H1 (cell line): ENCODE results near the gene TMEM164. TPM values are rescaled to one million over a fixed set of nuclear protein-coding genes. Genes with fewer than 3 reads are reported as not detected.

Experiments used
- CTCF ChIA-PET: fragments of 300-600 bp; sonication (Branson Sonifier 250); formaldehyde crosslinking; loops from one replicate; lab custom pipeline; 2021; ENCODE audit not compliant: partially characterized antibody; lab: Charles Lee
- POLR2A ChIA-PET: fragments of 300-600 bp; sonication (Branson Sonifier 250); formaldehyde crosslinking; loops from one replicate; lab custom pipeline; 2021; ENCODE audit warnings: inconsistent platforms; ENCODE audit not compliant: partially characterized antibody; lab: Charles Lee
- DNase-seq, 2 experiments: peaks; one replicate each; pipeline versions ENCODE4 v3.0.0 to v3.0.0-alpha.2; 2010 to 2022; ENCODE audit warnings: low spot score in 2 of 2, low read depth in 1 of 2, mixed read lengths in 1 of 2
- FAIRE-seq: peaks from 2 replicates; lab custom pipeline; 2011; peaks lifted over from hg19 to GRCh38; lab: Jason Lieb, UNC
- H2AFZ ChIP-seq: 2 replicates; pipeline ENCODE4 v1.8.1; 2012; ENCODE audit warnings: low read length, inconsistent platforms
- H2AK5ac ChIP-seq: 2 replicates; pipeline ENCODE4 v1.6.1; 2013; ENCODE audit warnings: low read depth, low read length
- H2BK120ac ChIP-seq: replicated peaks from 2 replicates; pipeline ENCODE3; 2013; ENCODE audit warnings: low read depth, low read length, inconsistent platforms
- H2BK12ac ChIP-seq: 2 replicates; pipeline ENCODE4 v1.6.1; 2013; ENCODE audit warnings: low read depth, low read length
- H2BK15ac ChIP-seq: 2 replicates; pipeline ENCODE4 v1.6.1; 2013; ENCODE audit warnings: low read length
- H2BK20ac ChIP-seq: 2 replicates; pipeline ENCODE4 v1.6.1; 2013; ENCODE audit warnings: low read length
- H2BK5ac ChIP-seq: 2 replicates; pipeline ENCODE4 v1.6.1; 2013; ENCODE audit warnings: low read depth, low read length
- H3K14ac ChIP-seq: 2 replicates; pipeline ENCODE4 v1.6.1; 2013; ENCODE audit warnings: inconsistent platforms; ENCODE audit not compliant: insufficient read length
- H3K18ac ChIP-seq: 2 replicates; pipeline ENCODE4 v1.6.1; 2013; ENCODE audit warnings: low read length; ENCODE audit errors: extremely low read depth
- H3K23ac ChIP-seq: 2 replicates; pipeline ENCODE4 v1.6.1; 2013; ENCODE audit warnings: inconsistent platforms; ENCODE audit not compliant: insufficient read length
- H3K23me2 ChIP-seq: 2 replicates; pipeline ENCODE4 v1.6.1; 2013; ENCODE audit warnings: low read depth, low read length
- H3K27ac ChIP-seq: 2 replicates; pipeline ENCODE4 v1.6.1; 2011; ENCODE audit warnings: low read depth, low read length, inconsistent platforms
- H3K27me3 ChIP-seq, 4 experiments: replicated peaks in 1 of 4; 1 replicate in 1 of 4; 2 replicates in 3 of 4; pipeline versions ENCODE4 v1.6.1 to v1.8.1; 2011 to 2013; ENCODE audit warnings: low read length in 3 of 4, mild to moderate bottlenecking in 3 of 4, inconsistent platforms in 2 of 4, mixed read lengths in 2 of 4, moderate library complexity in 1 of 4; ENCODE audit not compliant: control insufficient read depth in 3 of 4, insufficient read depth in 3 of 4; ENCODE audit errors: extremely low read depth in 1 of 4
- H3K36me3 ChIP-seq, 4 experiments: 2 replicates each; pipeline versions ENCODE4 v1.6.1 to v1.8.1; 2011 to 2013; ENCODE audit warnings: mild to moderate bottlenecking in 4 of 4, low read length in 3 of 4, moderate library complexity in 2 of 4, control low read depth in 1 of 4, inconsistent platforms in 1 of 4; ENCODE audit not compliant: insufficient read depth in 4 of 4, control insufficient read depth in 2 of 4
- H3K4ac ChIP-seq: replicated peaks from 2 replicates; pipeline ENCODE3; 2013; ENCODE audit warnings: low read length, low read depth, mixed read lengths, inconsistent platforms; ENCODE audit not compliant: insufficient read length
- H3K4me1 ChIP-seq, 4 experiments: replicated peaks in 1 of 4; 1 replicate in 1 of 4; 2 replicates in 3 of 4; pipeline versions ENCODE4 v1.6.1 to v1.8.1; 2011 to 2013; ENCODE audit warnings: low read length in 3 of 4, inconsistent platforms in 2 of 4, mixed read lengths in 1 of 4; ENCODE audit not compliant: insufficient read depth in 4 of 4, control insufficient read depth in 3 of 4
- H3K4me2 ChIP-seq, 2 experiments: 2 replicates each; pipeline versions ENCODE4 v1.6.1 to v1.8.1; 2011 to 2013; ENCODE audit warnings: low read depth in 2 of 2, low read length in 2 of 2, control low read depth in 1 of 2, inconsistent platforms in 1 of 2, mild to moderate bottlenecking in 1 of 2; ENCODE audit not compliant: insufficient read depth in 1 of 2
- H3K4me3 ChIP-seq, 4 experiments: fragments of 200-600, 300-600 bp in 1 of 4; sonication (generic), shearing (Covaris generic), sonication (Bioruptor Twin) in 1 of 4; 2 replicates each; pipeline versions ENCODE4 v1.5.1 to v1.8.1; 2011 to 2016; ENCODE audit warnings: low read length in 4 of 4, low read depth in 3 of 4, control low read depth in 2 of 4, inconsistent platforms in 2 of 4, mild to moderate bottlenecking in 2 of 4, mixed read lengths in 1 of 4, moderate library complexity in 1 of 4; ENCODE audit not compliant: insufficient read depth in 2 of 4; ENCODE audit errors: extremely low read depth in 1 of 4
- H3K56ac ChIP-seq: replicated peaks from 2 replicates; pipeline ENCODE3; 2013; ENCODE audit warnings: low read depth, mild to moderate bottlenecking, mixed read lengths, low read length, inconsistent platforms; ENCODE audit not compliant: insufficient read length
- H3K79me1 ChIP-seq: 2 replicates; pipeline ENCODE4 v1.6.1; 2013; ENCODE audit warnings: low read depth, low read length, control low read depth
- H3K79me2 ChIP-seq, 2 experiments: 2 replicates each; pipeline versions ENCODE4 v1.6.1 to v1.8.1; 2012 to 2013; ENCODE audit warnings: low read length in 2 of 2, mild to moderate bottlenecking in 2 of 2, inconsistent platforms in 1 of 2; ENCODE audit not compliant: insufficient read depth in 2 of 2, control insufficient read depth in 1 of 2
- H3K9ac ChIP-seq, 4 experiments: replicated peaks in 1 of 4; 1 replicate in 1 of 4; 2 replicates in 3 of 4; pipeline versions ENCODE4 v1.6.1 to v1.8.1; 2011 to 2013; ENCODE audit warnings: low read depth in 3 of 4, low read length in 3 of 4, control low read depth in 2 of 4, mild to moderate bottlenecking in 2 of 4, moderate library complexity in 2 of 4, inconsistent platforms in 1 of 4; ENCODE audit errors: extremely low read depth in 1 of 4
- H3K9me3 ChIP-seq, 2 experiments: 2 replicates each; pipeline versions ENCODE4 v1.6.1 to v1.8.1; 2012 to 2013; ENCODE audit warnings: mild to moderate bottlenecking in 2 of 2, moderate library complexity in 2 of 2, control low read depth in 1 of 2, inconsistent platforms in 1 of 2, low read depth in 1 of 2, low read length in 1 of 2, mixed read lengths in 1 of 2; ENCODE audit not compliant: insufficient read depth in 2 of 2
- H4K20me1 ChIP-seq, 2 experiments: replicated peaks in 1 of 2; 2 replicates each; pipeline versions ENCODE3 to v1.8.1; 2011 to 2013; ENCODE audit warnings: inconsistent platforms in 2 of 2, low read length in 2 of 2, mild to moderate bottlenecking in 1 of 2; ENCODE audit not compliant: insufficient read depth in 2 of 2, control insufficient read depth in 1 of 2
- H4K5ac ChIP-seq: 2 replicates; pipeline ENCODE4 v1.6.1; 2013; ENCODE audit warnings: low read length, low read depth, mixed read lengths, inconsistent platforms; ENCODE audit not compliant: insufficient read length
- H4K8ac ChIP-seq: 2 replicates; pipeline ENCODE4 v1.8.0; 2013; ENCODE audit warnings: mild to moderate bottlenecking, moderate library complexity, low read length, inconsistent platforms; ENCODE audit not compliant: insufficient read depth; ENCODE audit errors: extremely low read depth
- H4K91ac ChIP-seq: replicated peaks from 2 replicates; pipeline ENCODE3; 2013; ENCODE audit warnings: low read length, mixed read lengths, inconsistent platforms; ENCODE audit not compliant: insufficient read length
- CBX5 ChIP-seq: fragments of 300-800, 300-1000 bp; sonication (generic); IDR thresholded peaks from 2 replicates; pipeline ENCODE4 v1.7.1; 2016; ENCODE audit warnings: antibody characterized with exemption, low read length, low read depth
- EP300 ChIP-seq, 2 experiments: IDR thresholded peaks; 1 replicate in 1 of 2; 2 replicates in 1 of 2; pipeline ENCODE4 v1.6.1; 2011 to 2012; ENCODE audit warnings: low read depth in 2 of 2, low read length in 2 of 2, mild to moderate bottlenecking in 2 of 2, borderline replicate concordance in 1 of 2, inconsistent platforms in 1 of 2, moderate library complexity in 1 of 2
- MAFK ChIP-seq: IDR thresholded peaks from 2 replicates; pipeline ENCODE4 v1.6.1; 2012; ENCODE audit warnings: low read depth, mild to moderate bottlenecking, improper control_type of control experiment, low read length
- POLR2AphosphoS5 ChIP-seq: IDR thresholded peaks from 2 replicates; pipeline ENCODE4 v1.6.1; 2011; ENCODE audit warnings: low read depth, low read length
- SAP30 ChIP-seq: fragments of 300-600 bp; sonication (generic); IDR thresholded peaks from 2 replicates; pipeline ENCODE4 v1.7.1; 2012; ENCODE audit warnings: low read length, moderate library complexity, mild to moderate bottlenecking, inconsistent platforms; ENCODE audit not compliant: insufficient read depth, insufficient replicate concordance
- WGBS, 2 experiments: shearing (Covaris generic) in 1 of 2; methylation state at CpG; one replicate each; pipeline versions ENCODE4 v1.1.6 to v1.1.7; 2013 to 2015; ENCODE audit warnings: low lambda C conversion rate in 2 of 2, mixed read lengths in 2 of 2, inconsistent platforms in 1 of 2, low coverage in 1 of 2, missing lambda C conversion rate in 1 of 2; ENCODE audit not compliant: insufficient replicate concordance in 2 of 2, insufficient coverage in 1 of 2, insufficient read length in 1 of 2; ENCODE audit errors: extremely low coverage in 1 of 2, missing lambda C conversion rate in 1 of 2; 5-methylcytosine and 5-hydroxymethylcytosine counted together
- polyA plus RNA-seq, 7 experiments: library from polyadenylated mRNA; depleted of rRNA in 3 of 7; stranded (reverse) in 5 of 7; unstranded in 2 of 7; fragments of >200 nt in 5 of 7; fragments of 200-250 nt in 2 of 7; gene quantifications; 1 replicate in 5 of 7; 2 replicates in 1 of 7; 4 replicates in 1 of 7; pipeline versions ENCODE4 v1.2.1 to v1.2.3, GENCODE V29; 2011 to 2013; ENCODE audit warnings: missing spikeins in 2 of 7, mixed read lengths in 2 of 7
- total RNA-seq: library from RNA; stranded (reverse); fragmentation: NEBNext Ultra II Directional; extraction: Animal tissue kit (Norgen Biotek cat#: 25700); gene quantifications from 2 replicates; pipeline ENCODE4 v1.2.1, GENCODE V29; 2021

Gene TMEM164
- total and polyA plus RNA-seq, 2 of the 8 experiments (the other 6 are each of a cell fraction or from before 2014, with no cell fraction given) = 7.3 to 14.8 TPM

DNA sequence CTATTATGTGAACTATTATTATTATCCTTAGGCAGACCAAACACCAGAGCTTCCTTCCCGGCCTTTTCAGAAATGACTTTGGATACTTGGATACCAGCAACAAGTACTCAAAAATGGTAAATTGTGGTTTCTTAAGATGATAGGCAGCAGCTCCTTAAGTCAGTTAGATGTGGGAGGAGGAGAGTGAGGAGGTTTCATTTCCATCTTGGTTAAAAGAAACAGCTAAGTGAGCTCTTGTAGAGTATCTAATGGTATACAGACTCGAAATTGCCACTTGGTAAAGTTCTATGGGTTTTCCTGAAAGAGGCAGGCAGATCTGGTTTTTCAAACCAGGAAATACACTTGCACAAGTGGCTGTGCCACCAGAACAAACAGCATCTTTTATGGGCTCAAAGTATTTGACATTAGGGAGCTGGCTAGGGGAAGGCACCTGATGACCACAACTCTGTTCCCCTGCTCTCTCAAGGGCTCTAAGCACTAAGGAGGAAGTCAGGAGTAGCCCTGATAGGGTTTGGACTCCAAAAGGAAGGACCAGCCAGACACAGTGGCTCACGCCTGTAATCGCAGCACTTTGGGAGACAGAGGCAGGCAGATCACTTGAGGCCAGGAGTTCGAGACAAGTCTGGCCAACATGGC lies 130.9 kb downstream of the TMEM164 start:
- Histone ChIP-seq H3K9ac (no peak overlapping the region), H3K23ac (no peak overlapping the region), H2AFZ (no peak overlapping the region), H3K36me3 (no peaks in the 10 kb centered on the region), H3K79me2 (no peaks in the 10 kb centered on the region), H3K23me2 (no peaks in the 10 kb centered on the region), H2BK20ac (no peak overlapping the region), H4K5ac (no peak overlapping the region), H2BK12ac (no peak overlapping the region), H4K91ac (no peak overlapping the region), H3K9me3 (no peaks in the 10 kb centered on the region), H4K20me1 (no peaks in the 10 kb centered on the region), H3K27me3 (no peaks in the 10 kb centered on the region), H3K4me3 (no peak overlapping the region), H3K4me2 (no peak overlapping the region), H3K79me1 (no peaks in the 10 kb centered on the region), H3K18ac (no peak overlapping the region), H3K4ac (no peak overlapping the region), H3K14ac (no peak overlapping the region), H4K8ac (no peak overlapping the region), H2AK5ac (no peak overlapping the region), H2BK120ac (no peak overlapping the region), H2BK5ac (no peak overlapping the region), H2BK15ac (no peak overlapping the region), H3K4me1 (no peaks in the 10 kb centered on the region), H3K56ac (no peak overlapping the region), H3K27ac (no peak overlapping the region)
- no peak for FAIRE-seq
- DNase-seq = no peak
- 91% methylated on average over 5 of the region's 5 CpGs; no CpG with 5 or more reads in 1 of the 2 experiments for WGBS, 2 experiments
- ChIA-PET CTCF (interaction anchor here (1.4 kb wide), 1 partner anchor 9 kb away, joined by 4 read pairs; no protein-coding TSS in a partner anchor), POLR2A (no interaction called here)
- TF ChIP-seq EP300 (IDR thresholded peaks at IDR 0.05; ENCODE audit: borderline replicate concordance in 1 of 2, low read depth in 2 of 2, low read length in 2 of 2) (no peak), MAFK (no peak), POLR2AphosphoS5 (no peak), SAP30 (no peak), CBX5 (no peak)
